ENCODE measurements around the gene B4GALT2. TPM values are rescaled to one million over a fixed set of nuclear protein-coding genes. Genes with fewer than 3 reads are reported as not detected.

The B4GALT2 gene
- polyA plus RNA-seq, 6 donors from 2014 or later: 0.16 to 1.6 (median 0.37) TPM; not detected in 1

GRCh38 chr1:44031252-44032169, 52.5 kb downstream of the B4GALT2 start, which contains the start of gene SLC6A9:
Gene SLC6A9 (minus strand): TSS chr1:44031462. CDS start chr1:44024277, 7,185 bp downstream.
- Mint-ChIP-seq H3K4me1 (peaks cover 23 to 29% (median 24%) of the 10 kb centered on the region in 3 donors), H3K9me3 (no peaks in the 10 kb centered on the region), H3K27me3 (no peaks in the 10 kb centered on the region), H3K27ac (peak within 1 kb of the TSS; percentile 62 to 90 (median 79)), H3K36me3 (no peaks in the 10 kb centered on the region), H3K4me3 (peak within 1 kb of the TSS; percentile 83 to 92 (median 86))
- ATAC-seq (ENCODE audit: low read depth in 2 of 2) (peak; percentile 9), DNase-seq (peak; percentile 30)

- Mint-ChIP-seq H3K4me1 (peaks cover 23 to 29% (median 24%) of the 10 kb centered on the region in 3 donors), H3K36me3 (no peaks in the 10 kb centered on the region), H3K27ac (peak overlapping the region in 2 of 6 donors; percentile 39 to 82), H3K27me3 (no peaks in the 10 kb centered on the region), H3K4me3 (peak overlapping the region; percentile 15 to 92 (median 85)), H3K9me3 (no peaks in the 10 kb centered on the region)
- ATAC-seq (ENCODE audit: low read depth in 2 of 2): no peak
- DNase-seq: no peak
Observed at GRCh38 chr1:44032170-44032790, 53.3 kb downstream of the B4GALT2 start.

DNA sequence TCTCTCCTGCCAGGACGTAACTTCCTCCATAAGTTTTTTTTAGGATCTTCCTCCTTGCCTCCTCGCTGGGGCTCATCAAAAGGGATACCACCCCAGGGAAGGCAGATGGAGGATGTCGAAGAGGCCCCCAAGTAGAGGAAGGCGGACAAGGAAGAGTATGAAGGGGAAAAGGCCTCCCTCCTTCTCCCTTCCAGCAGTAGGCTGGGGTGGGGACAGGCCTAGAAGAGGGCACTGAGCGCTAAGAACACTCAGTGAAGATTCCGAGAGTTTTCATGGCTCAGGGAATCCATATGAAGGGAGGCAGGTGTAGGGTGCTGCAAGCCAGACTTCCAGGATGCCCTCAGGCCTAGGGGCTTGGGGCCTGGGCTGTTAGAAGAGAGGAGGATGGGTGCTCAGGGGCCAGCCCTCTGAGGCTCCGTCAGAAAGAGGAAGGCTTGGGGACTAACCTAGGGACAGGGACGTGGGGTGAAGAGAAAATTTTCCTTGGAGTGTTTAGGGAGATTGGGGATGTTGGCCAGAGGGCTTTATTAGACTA, 54.1 kb downstream of the B4GALT2 start:
- peak overlapping the region in 2 of 6 donors; percentile 35 to 44 for H3K27ac Mint-ChIP-seq
- ATAC-seq (ENCODE audit: low read depth in 2 of 2): no peak
- H3K4me3 Mint-ChIP-seq: peak overlapping the region in 1 of 8 donors; percentile 85
- no peaks in the 10 kb centered on the region for H3K27me3 Mint-ChIP-seq
- H3K9me3 Mint-ChIP-seq: no peaks in the 10 kb centered on the region
- no peak for DNase-seq
- H3K4me1 Mint-ChIP-seq: peaks cover 21 to 29% (median 23%) of the 10 kb centered on the region in 3 donors
- H3K36me3 Mint-ChIP-seq: no peaks in the 10 kb centered on the region

- Mint-ChIP-seq H3K4me1 (peaks cover 17 to 23% (median 20%) of the 10 kb centered on the region in 3 donors), H3K27me3 (no peaks in the 10 kb centered on the region), H3K9me3 (no peaks in the 10 kb centered on the region), H3K4me3 (peak overlapping the region in 1 of 8 donors; percentile 44), H3K36me3 (no peaks in the 10 kb centered on the region), H3K27ac (peak overlapping the region in 1 of 6 donors; percentile 80)
- no peak for ATAC-seq (ENCODE audit: low read depth in 2 of 2)
- DNase-seq: no peak
Observed at GRCh38 chr1:44033756-44034155, 54.7 kb downstream of the B4GALT2 start.

GRCh38 chr1:44034423-44034822, 55.4 kb downstream of the B4GALT2 start:
- ATAC-seq (ENCODE audit: low read depth in 2 of 2) (no peak), DNase-seq (no peak)
- no peaks in the 10 kb centered on the region for H3K36me3 Mint-ChIP-seq
- peaks cover 13 to 16% (median 14%) of the 10 kb centered on the region in 3 donors for H3K4me1 Mint-ChIP-seq
- H3K27ac Mint-ChIP-seq: no peak overlapping the region
- no peaks in the 10 kb centered on the region for H3K9me3 Mint-ChIP-seq
- no peak overlapping the region for H3K4me3 Mint-ChIP-seq
- no peaks in the 10 kb centered on the region for H3K27me3 Mint-ChIP-seq

- Mint-ChIP-seq H3K4me3 (peak overlapping the region in 1 of 8 donors; percentile 30), H3K36me3 (no peaks in the 10 kb centered on the region), H3K27me3 (peaks cover 0 to 4% (median 0%) of the 10 kb centered on the region in 3 donors), H3K9me3 (no peaks in the 10 kb centered on the region), H3K4me1 (peaks cover 7 to 10% (median 9%) of the 10 kb centered on the region in 3 donors), H3K27ac (peak overlapping the region in 1 of 6 donors; percentile 49)
- ATAC-seq (ENCODE audit: low read depth in 2 of 2) (no peak), DNase-seq (no peak)
Observed at GRCh38 chr1:44034976-44035716, 56.1 kb downstream of the B4GALT2 start.

DNA sequence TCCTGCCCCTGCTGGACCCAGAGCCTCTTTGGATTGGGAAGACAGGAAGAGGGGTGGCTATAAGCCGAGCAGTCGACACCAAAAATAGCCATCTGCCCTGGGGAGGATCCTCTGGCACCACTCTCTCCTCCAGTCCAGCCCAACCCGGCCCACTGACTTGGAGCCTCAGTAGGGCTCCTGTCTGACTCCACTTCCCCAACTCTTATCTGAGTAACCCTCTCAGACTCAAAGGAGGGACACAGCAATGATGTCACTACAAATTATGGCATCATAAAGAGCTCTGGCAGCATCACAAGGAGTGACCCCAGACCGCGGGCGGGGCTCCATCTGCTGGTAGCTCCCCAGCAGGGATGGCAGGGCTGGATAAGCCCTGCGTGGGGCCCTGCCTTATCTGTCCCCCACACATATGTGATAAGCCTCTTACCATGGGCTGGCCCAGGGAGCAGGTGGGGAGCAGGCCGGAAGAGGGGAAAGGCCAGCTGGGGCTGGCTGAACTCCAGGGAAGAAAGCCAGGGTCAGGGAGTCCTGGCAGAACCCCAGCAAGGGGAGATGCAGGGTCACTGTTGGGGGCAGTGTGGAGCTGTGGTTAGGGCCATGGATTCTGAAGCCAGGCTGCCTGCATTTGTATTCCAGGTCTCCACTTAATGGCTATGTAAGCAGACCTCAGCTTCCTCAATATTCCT, 56.9 kb downstream of the B4GALT2 start:
- H3K9me3 Mint-ChIP-seq: no peaks in the 10 kb centered on the region
- H3K36me3 Mint-ChIP-seq: no peaks in the 10 kb centered on the region
- peak overlapping the region in 1 of 8 donors; percentile 30 for H3K4me3 Mint-ChIP-seq
- DNase-seq: no peak
- H3K4me1 Mint-ChIP-seq: peaks cover 6 to 9% (median 9%) of the 10 kb centered on the region in 3 donors
- H3K27me3 Mint-ChIP-seq: peaks cover 0 to 4% (median 0%) of the 10 kb centered on the region in 3 donors
- ATAC-seq (ENCODE audit: low read depth in 2 of 2): no peak
- H3K27ac Mint-ChIP-seq: no peak overlapping the region

GRCh38 chr1:44036409-44037139, 57.6 kb downstream of the B4GALT2 start:
- H3K4me3 Mint-ChIP-seq: peak overlapping the region in 1 of 8 donors; percentile 28
- ATAC-seq (ENCODE audit: low read depth in 2 of 2): peak; percentile 78 to 84
- H3K4me1 Mint-ChIP-seq: peaks cover 0 to 5% (median 1%) of the 10 kb centered on the region in 3 donors
- peaks cover 0 to 4% (median 0%) of the 10 kb centered on the region in 3 donors for H3K27me3 Mint-ChIP-seq
- peak overlapping the region in 2 of 6 donors; percentile 35 to 48 for H3K27ac Mint-ChIP-seq
- no peaks in the 10 kb centered on the region for H3K36me3 Mint-ChIP-seq
- no peaks in the 10 kb centered on the region for H3K9me3 Mint-ChIP-seq
- DNase-seq: peak; percentile 59

- DNase-seq (no peak), ATAC-seq (ENCODE audit: low read depth in 2 of 2) (no peak)
- H3K4me1 Mint-ChIP-seq: no peaks in the 10 kb centered on the region
- H3K36me3 Mint-ChIP-seq: no peaks in the 10 kb centered on the region
- H3K4me3 Mint-ChIP-seq: no peak overlapping the region
- peak overlapping the region in 1 of 6 donors; percentile 48 for H3K27ac Mint-ChIP-seq
- H3K9me3 Mint-ChIP-seq: no peaks in the 10 kb centered on the region
- H3K27me3 Mint-ChIP-seq: peaks cover 0 to 4% (median 0%) of the 10 kb centered on the region in 3 donors
Observed at GRCh38 chr1:44037154-44037553, 58.1 kb downstream of the B4GALT2 start.

DNA sequence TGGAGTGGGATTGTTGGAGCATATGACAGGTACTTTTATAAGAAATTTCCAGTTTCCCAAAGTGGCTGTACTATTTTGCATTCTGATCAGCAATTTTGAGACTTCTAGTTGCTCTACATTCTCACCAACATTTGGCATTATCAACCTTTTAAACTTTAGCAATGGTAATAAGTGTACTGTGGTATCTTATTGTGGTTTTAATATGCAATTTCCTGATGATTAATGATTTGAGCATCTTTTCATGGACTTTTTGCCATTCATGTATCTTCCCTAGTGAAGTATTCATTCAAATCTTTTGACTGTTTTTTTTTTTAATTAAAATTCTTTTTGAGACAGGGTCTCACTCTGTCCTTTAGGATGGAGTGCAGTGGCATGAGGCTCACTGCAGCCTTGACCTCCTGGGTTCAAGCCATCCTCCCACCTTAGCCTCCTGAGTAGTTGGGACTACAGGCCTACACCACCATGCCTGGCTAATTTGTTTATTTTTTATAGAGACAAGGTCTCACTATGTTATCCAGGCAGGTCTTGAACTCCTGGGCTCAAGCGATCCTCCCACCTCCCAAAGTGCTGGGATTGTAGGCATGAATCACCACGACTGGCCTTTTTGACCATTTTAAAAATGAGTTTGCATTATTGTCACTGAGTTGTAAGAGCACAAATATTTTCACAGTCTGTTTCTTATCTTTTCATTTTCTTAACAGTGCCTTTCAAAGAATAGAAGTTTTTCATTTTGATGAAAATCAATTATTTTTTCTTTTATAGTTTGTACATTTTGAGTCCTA, 60.1 kb downstream of the B4GALT2 start:
- Mint-ChIP-seq H3K4me1 (no peaks in the 10 kb centered on the region), H3K27ac (no peak overlapping the region), H3K9me3 (peaks cover 0 to 1% (median 0%) of the 10 kb centered on the region in 7 donors), H3K4me3 (no peak overlapping the region), H3K36me3 (no peaks in the 10 kb centered on the region), H3K27me3 (peaks cover 0 to 9% (median 0%) of the 10 kb centered on the region in 3 donors)
- no peak for DNase-seq
- no peak for ATAC-seq (ENCODE audit: low read depth in 2 of 2)

DNA sequence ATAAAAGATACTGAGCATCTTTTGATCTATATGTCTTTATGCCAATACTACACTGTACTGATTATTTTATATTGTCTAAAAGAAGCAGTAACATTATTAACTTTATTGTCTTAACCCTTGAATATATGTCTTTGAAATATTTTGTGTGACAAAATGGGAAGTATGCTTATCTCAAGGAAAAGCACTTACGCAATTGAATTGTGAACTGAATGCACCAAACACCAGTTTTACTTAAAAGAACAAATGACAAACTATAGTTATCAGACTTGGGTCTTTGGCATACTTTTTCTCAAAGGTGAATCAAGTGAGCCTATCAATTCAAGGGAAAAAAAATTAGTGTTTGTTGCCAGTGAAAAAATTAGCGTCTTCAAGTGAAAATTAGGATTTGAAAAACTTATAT, 61.4 kb downstream of the B4GALT2 start:
- H3K4me1 Mint-ChIP-seq: no peaks in the 10 kb centered on the region
- ATAC-seq (ENCODE audit: low read depth in 2 of 2): no peak
- no peaks in the 10 kb centered on the region for H3K36me3 Mint-ChIP-seq
- H3K27ac Mint-ChIP-seq: no peak overlapping the region
- H3K9me3 Mint-ChIP-seq: peaks cover 0 to 1% (median 0%) of the 10 kb centered on the region in 7 donors
- H3K27me3 Mint-ChIP-seq: peaks cover 0 to 9% (median 4%) of the 10 kb centered on the region in 3 donors
- no peak for DNase-seq
- no peak overlapping the region for H3K4me3 Mint-ChIP-seq
